Hepatocyte (in vitro differentiated cells): ENCODE data around the gene SYCE1L. TPM values are rescaled to one million over a fixed set of nuclear protein-coding genes. Genes with fewer than 3 reads are reported as not detected.

Experiments used
- DNase-seq: peaks from one replicate; pipeline ENCODE4 v3.0.0-alpha.2; 2016; ENCODE audit warnings: low spot score
- H2AFZ ChIP-seq: fragments of 200-600 bp; sonication (generic); 2 replicates; pipeline ENCODE4 v1.6.0; 2016; ENCODE audit warnings: antibody characterized with exemption, mild to moderate bottlenecking
- H3K27ac ChIP-seq: fragments of 200-600 bp; sonication (generic); 2 replicates; pipeline ENCODE4 v1.5.1; 2016; ENCODE audit warnings: mild to moderate bottlenecking
- H3K27me3 ChIP-seq: fragments of 200-600 bp; sonication (generic); 2 replicates; pipeline ENCODE4 v1.6.1; 2016
- H3K36me3 ChIP-seq: fragments of 200-600 bp; sonication (generic); replicated peaks from 2 replicates; pipeline ENCODE4 v1.5.1; 2016; ENCODE audit warnings: low read depth; ENCODE audit not compliant: insufficient read depth
- H3K4me1 ChIP-seq: fragments of 200-600 bp; sonication (generic); 2 replicates; pipeline ENCODE4 v1.5.1; 2016; ENCODE audit warnings: mild to moderate bottlenecking, moderate library complexity; ENCODE audit not compliant: insufficient read depth
- H3K4me2 ChIP-seq: fragments of 200-600 bp; sonication (generic); 2 replicates; pipeline ENCODE4 v1.6.0; 2016
- H3K4me3 ChIP-seq: fragments of 200-600 bp; sonication (generic); 2 replicates; pipeline ENCODE4 v1.5.1; 2016; ENCODE audit warnings: mild to moderate bottlenecking
- H3K79me2 ChIP-seq: fragments of 200-600 bp; sonication (generic); 2 replicates; pipeline ENCODE4 v1.6.0; 2017; ENCODE audit warnings: mild to moderate bottlenecking
- H3K9me2 ChIP-seq: fragments of 200-600 bp; sonication (generic); replicated peaks from 2 replicates; pipeline ENCODE4 v1.6.0; 2017; ENCODE audit warnings: mild to moderate bottlenecking; ENCODE audit not compliant: insufficient read depth
- H3K9me3 ChIP-seq: fragments of 200-600 bp; sonication (generic); 2 replicates; pipeline ENCODE4 v1.5.1; 2016; ENCODE audit warnings: low read depth, mild to moderate bottlenecking
- H4K20me1 ChIP-seq: fragments of 200-600 bp; sonication (generic); 2 replicates; pipeline ENCODE4 v1.6.0; 2016; ENCODE audit warnings: mild to moderate bottlenecking; ENCODE audit not compliant: insufficient read depth, poor library complexity, severe bottlenecking
- EZH2 ChIP-seq: fragments of 200-600 bp; sonication (generic); IDR thresholded peaks from 2 replicates; pipeline ENCODE4 v1.6.1; 2016; ENCODE audit warnings: antibody characterized with exemption, mild to moderate bottlenecking, borderline replicate concordance
- EZH2phosphoT487 ChIP-seq: fragments of 200-600 bp; sonication (generic); IDR thresholded peaks from one replicate; pipeline ENCODE4 v1.6.1; 2018; ENCODE audit warnings: antibody characterized with exemption, mild to moderate bottlenecking, low read depth, moderate library complexity; ENCODE audit not compliant: unreplicated experiment, severe bottlenecking
- WGBS: methylation state at CpG from one replicate; pipeline ENCODE4 v1.1.6; 2016; ENCODE audit warnings: low lambda C conversion rate; ENCODE audit errors: missing lambda C conversion rate; 5-methylcytosine and 5-hydroxymethylcytosine counted together
- polyA plus RNA-seq: library from polyadenylated mRNA; unstranded; fragments of >200 nt; fragmentation: Nextera tagmentation; extraction: Ambion mirVana; gene quantifications from 2 replicates; pipeline ENCODE4 v1.2.1, GENCODE V29; 2016
- total RNA-seq: library from RNA; depleted of rRNA; stranded (reverse); fragments of >200 nt; gene quantifications from 2 replicates; pipeline ENCODE4 v1.2.3, GENCODE V29; 2014
- TF ChIP-seq, protein P1 (sequence below): fragments of 200-600 bp; sonication (generic); IDR thresholded peaks from 2 replicates; pipeline ENCODE4 v1.5.1; 2016; ENCODE audit warnings: antibody characterized with exemption, mild to moderate bottlenecking; ENCODE audit not compliant: poor library complexity

Gene SYCE1L
- total and polyA plus RNA-seq, 2 experiments from 2014 or later = 2.6 to 8.2 TPM

- peak; percentile 80 for DNase-seq
- Histone ChIP-seq H3K36me3 (no peaks in the 10 kb centered on the region), H3K27me3 (no peaks in the 10 kb centered on the region), H3K4me1 (no peaks in the 10 kb centered on the region), H3K4me3 (no peak overlapping the region), H3K9me2 (no peaks in the 10 kb centered on the region), H3K9me3 (no peaks in the 10 kb centered on the region), H4K20me1 (no peaks in the 10 kb centered on the region), H3K4me2 (no peak overlapping the region), H3K27ac (no peak overlapping the region), H3K79me2 (no peaks in the 10 kb centered on the region), H2AFZ (no peak overlapping the region)
- TF ChIP-seq EZH2 (no peak), EZH2phosphoT487 (no peak)
- TF ChIP-seq, protein P1, sequence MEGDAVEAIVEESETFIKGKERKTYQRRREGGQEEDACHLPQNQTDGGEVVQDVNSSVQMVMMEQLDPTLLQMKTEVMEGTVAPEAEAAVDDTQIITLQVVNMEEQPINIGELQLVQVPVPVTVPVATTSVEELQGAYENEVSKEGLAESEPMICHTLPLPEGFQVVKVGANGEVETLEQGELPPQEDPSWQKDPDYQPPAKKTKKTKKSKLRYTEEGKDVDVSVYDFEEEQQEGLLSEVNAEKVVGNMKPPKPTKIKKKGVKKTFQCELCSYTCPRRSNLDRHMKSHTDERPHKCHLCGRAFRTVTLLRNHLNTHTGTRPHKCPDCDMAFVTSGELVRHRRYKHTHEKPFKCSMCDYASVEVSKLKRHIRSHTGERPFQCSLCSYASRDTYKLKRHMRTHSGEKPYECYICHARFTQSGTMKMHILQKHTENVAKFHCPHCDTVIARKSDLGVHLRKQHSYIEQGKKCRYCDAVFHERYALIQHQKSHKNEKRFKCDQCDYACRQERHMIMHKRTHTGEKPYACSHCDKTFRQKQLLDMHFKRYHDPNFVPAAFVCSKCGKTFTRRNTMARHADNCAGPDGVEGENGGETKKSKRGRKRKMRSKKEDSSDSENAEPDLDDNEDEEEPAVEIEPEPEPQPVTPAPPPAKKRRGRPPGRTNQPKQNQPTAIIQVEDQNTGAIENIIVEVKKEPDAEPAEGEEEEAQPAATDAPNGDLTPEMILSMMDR = peak; percentile 74
- 17% methylated on average over 6 of the region's 6 CpGs for WGBS
These were observed 29.5 kb upstream of the SYCE1L start for GRCh38 chr16:77169650-77170236.

- Histone ChIP-seq H3K4me1 (no peaks in the 10 kb centered on the region), H3K9me2 (no peaks in the 10 kb centered on the region), H2AFZ (no peak overlapping the region), H3K4me2 (no peak overlapping the region), H3K27me3 (no peaks in the 10 kb centered on the region), H3K9me3 (no peaks in the 10 kb centered on the region), H3K79me2 (no peaks in the 10 kb centered on the region), H4K20me1 (no peaks in the 10 kb centered on the region), H3K27ac (no peak overlapping the region), H3K4me3 (no peak overlapping the region), H3K36me3 (no peaks in the 10 kb centered on the region)
- no peak for DNase-seq
- TF ChIP-seq, protein P1 = no peak
- TF ChIP-seq EZH2 (no peak), EZH2phosphoT487 (no peak)
- WGBS = 73% methylated on average over 4 of the region's 4 CpGs
These were observed 28.4 kb upstream of the SYCE1L start for GRCh38 chr16:77170805-77171204.

- TF ChIP-seq EZH2 = no peak
- TF ChIP-seq, protein P1 = peak; percentile 81
- peak; percentile 83 for DNase-seq
- WGBS = 82% methylated on average over 5 of the region's 5 CpGs
These were observed 27.2 kb upstream of the SYCE1L start for GRCh38 chr16:77171745-77172635.

More at GRCh38 chr16:77171745-77172635, 27.2 kb upstream of the SYCE1L start:
- Histone ChIP-seq H3K9me3 (no peaks in the 10 kb centered on the region), H3K79me2 (no peaks in the 10 kb centered on the region), H2AFZ (no peak overlapping the region), H3K27me3 (no peaks in the 10 kb centered on the region), H3K4me3 (no peak overlapping the region), H3K36me3 (no peaks in the 10 kb centered on the region), H3K27ac (no peak overlapping the region), H4K20me1 (no peaks in the 10 kb centered on the region), H3K9me2 (no peaks in the 10 kb centered on the region), H3K4me1 (no peaks in the 10 kb centered on the region), H3K4me2 (no peak overlapping the region)
